GM21723 (cell line): ENCODE data around the gene BMP6.
A peak's percentile ranks its signal among the peaks of the same experiment; 100 is the strongest.

ENCODE experiments used
- ATAC-seq: cut with Tn5 transposase; IDR thresholded peaks from one replicate; pipeline ENCODE4 v1.9.1; 2021; ENCODE audit warnings: mild to moderate bottlenecking, moderate library complexity; ENCODE audit not compliant: unreplicated experiment

Gene BMP6

GRCh38 chr6:7719364-7719850 is 6.5 kb upstream of the BMP6 start:
- no peak for ATAC-seq

GRCh38 chr6:7720346-7720745 is 5.6 kb upstream of the BMP6 start:
- ATAC-seq: no peak

GRCh38 chr6:7721649-7722048 is 4.2 kb upstream of the BMP6 start:
- no peak for ATAC-seq

GRCh38 chr6:7723041-7723447 is 2.9 kb upstream of the BMP6 start:
- ATAC-seq: peak; percentile 46

GRCh38 chr6:7723554-7723953 is 2.3 kb upstream of the BMP6 start:
- no peak for ATAC-seq

- ATAC-seq: no peak
These were observed 487 bp upstream of the BMP6 start for GRCh38 chr6:7725412-7725811.

GRCh38 chr6:7726416-7727085 is 652 bp downstream of the BMP6 start:
- ATAC-seq: peak; percentile 37

- peak; percentile 14 for ATAC-seq
These were observed 1.4 kb downstream of the BMP6 start for GRCh38 chr6:7727086-7727945.

- no peak for ATAC-seq
These were observed 2.3 kb downstream of the BMP6 start for GRCh38 chr6:7727946-7728854.

GRCh38 chr6:7728855-7729590 is 3.1 kb downstream of the BMP6 start:
- no peak for ATAC-seq

GRCh38 chr6:7730001-7730783 is 4.3 kb downstream of the BMP6 start:
- ATAC-seq: no peak

- ATAC-seq: no peak
These were observed 4.9 kb downstream of the BMP6 start for GRCh38 chr6:7730784-7731227.

GRCh38 chr6:7731294-7731693 is 5.4 kb downstream of the BMP6 start:
- ATAC-seq: no peak

GRCh38 chr6:7732228-7732627 is 6.3 kb downstream of the BMP6 start:
- ATAC-seq: no peak

- ATAC-seq: no peak
These were observed 8.9 kb downstream of the BMP6 start for GRCh38 chr6:7734707-7735383.

GRCh38 chr6:7737106-7737505 is 11.2 kb downstream of the BMP6 start:
- ATAC-seq: no peak

GRCh38 chr6:7737867-7738266 is 12.0 kb downstream of the BMP6 start:
- no peak for ATAC-seq

- no peak for ATAC-seq
These were observed 16.4 kb downstream of the BMP6 start for GRCh38 chr6:7742223-7742785.

GRCh38 chr6:7745942-7746341 is 20.0 kb downstream of the BMP6 start:
- no peak for ATAC-seq
